Stimulated activated CD4-positive, alpha-beta T cell treated with anti-CD3 and anti-CD28 coated beads, Interleukin-12 subunit alpha, Interleukin-12 subunit beta, amount 100 ng/mL, for 48 hours (primary cell): ENCODE results near the gene CD79B.
A peak's percentile ranks its signal among the peaks of the same experiment; 100 is the strongest.

Source experiments
- DNase-seq, 3 donors: peaks; one replicate each; pipeline ENCODE4 v3.0.0-alpha.2; 2020; ENCODE audit warnings: low read depth in 2 of 3, low spot score in 1 of 3

Gene CD79B

GRCh38 chr17:63954402-63955063 is 22.4 kb upstream of the CD79B start:
- no peak for DNase-seq

- DNase-seq: no peak
These were observed 19.1 kb upstream of the CD79B start for GRCh38 chr17:63950940-63951907.

DNA sequence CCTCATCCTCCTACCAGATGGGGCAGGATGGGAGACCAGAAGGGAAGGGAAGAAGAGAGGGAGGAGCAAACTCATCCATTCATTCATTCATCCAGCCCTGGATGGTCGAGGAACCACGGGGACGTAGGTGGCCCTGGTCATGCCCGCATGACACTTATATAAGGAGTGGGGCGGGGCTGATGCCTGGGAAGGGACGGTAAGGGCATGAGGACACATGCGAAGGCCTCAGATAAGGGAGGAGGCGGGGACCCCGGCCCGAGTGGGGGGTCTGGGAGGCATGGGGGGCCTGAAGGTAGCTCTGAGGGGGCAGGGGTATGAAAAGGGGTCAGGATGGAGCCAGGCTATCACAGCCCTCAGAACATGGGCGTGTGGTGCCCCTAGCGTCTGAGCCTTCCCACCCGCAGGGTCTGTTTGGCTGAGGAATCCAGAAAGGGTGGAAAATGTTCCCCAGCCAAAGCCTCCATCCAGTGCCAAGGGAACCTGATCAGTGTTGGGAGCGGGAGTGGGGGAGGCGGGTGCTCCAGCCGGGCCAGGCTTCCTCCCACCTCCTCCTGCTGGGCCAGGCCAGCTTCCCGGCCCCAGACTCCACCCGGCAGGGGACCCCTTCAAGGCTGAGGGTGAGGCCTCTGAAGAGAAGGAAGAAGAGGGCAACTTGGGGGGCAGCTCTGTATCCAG is 17.6 kb upstream of the CD79B start:
- no peak for DNase-seq

- DNase-seq: no peak
These were observed 16.4 kb upstream of the CD79B start for GRCh38 chr17:63948521-63948920.

DNA sequence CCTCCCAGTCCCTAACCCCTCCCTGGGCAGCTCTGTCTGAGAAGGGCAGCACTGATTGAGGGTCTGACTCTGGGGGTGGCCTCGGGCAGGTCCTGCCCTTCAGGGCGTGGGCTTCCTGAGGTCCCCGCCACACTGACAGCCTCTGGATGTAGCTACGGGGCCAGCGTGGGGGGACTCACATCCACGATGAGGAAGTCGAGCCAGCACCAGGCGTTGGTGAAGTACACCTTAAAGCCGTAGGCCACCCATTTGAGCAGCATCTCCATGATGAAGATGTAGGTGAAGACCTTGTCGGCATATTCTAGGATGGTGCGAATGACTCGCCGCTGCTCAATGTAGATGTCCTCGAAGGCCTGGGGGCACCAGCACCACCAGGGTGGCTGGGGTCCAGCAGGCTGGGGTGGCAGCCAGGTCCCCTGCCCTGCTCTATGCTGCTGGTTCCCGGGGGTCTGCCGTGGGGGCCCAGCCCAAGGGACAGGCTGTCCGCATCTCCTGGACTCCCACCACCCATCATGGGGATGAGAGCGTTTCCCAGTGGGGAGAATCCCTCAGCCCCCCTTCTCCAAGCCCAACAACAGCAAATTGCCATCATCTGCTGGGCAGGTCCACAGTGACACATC is 15.7 kb upstream of the CD79B start:
- no peak for DNase-seq

GRCh38 chr17:63946440-63947363 is 14.6 kb upstream of the CD79B start:
- peak in 2 of 3 donors; percentile 61 to 79 for DNase-seq

DNA sequence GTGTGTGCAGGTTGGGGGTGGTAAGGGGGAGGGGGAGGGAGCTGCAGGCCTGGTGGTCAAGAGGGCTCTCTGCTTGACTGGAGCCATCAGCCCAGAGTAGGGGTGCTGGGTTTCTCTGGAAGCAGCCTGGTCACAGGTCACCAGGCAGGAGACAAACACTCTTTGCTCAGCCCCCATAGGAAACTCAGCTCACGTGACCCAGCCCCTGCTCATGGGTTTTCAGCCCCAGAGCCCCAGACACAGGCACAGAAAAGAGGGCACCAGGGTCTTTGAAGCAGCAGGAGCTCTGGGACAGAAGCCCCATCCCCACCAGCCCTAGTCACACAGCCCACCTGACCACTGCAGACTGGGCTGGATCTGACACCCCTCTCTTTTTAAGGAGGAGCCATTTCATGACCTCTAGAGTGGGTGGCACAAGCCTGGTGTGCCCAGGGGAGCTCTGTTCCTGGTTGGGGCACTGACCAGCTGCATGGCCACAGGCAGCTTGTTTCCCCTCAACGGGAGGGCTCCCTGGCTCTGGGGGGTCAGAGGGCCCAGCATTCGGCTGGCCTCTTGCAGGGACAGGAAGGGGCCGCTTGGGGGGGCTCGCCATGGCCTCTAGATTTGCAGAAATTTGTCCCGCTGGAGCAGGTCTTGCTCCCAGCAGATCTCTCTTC is 13.8 kb upstream of the CD79B start:
- DNase-seq: no peak

DNA sequence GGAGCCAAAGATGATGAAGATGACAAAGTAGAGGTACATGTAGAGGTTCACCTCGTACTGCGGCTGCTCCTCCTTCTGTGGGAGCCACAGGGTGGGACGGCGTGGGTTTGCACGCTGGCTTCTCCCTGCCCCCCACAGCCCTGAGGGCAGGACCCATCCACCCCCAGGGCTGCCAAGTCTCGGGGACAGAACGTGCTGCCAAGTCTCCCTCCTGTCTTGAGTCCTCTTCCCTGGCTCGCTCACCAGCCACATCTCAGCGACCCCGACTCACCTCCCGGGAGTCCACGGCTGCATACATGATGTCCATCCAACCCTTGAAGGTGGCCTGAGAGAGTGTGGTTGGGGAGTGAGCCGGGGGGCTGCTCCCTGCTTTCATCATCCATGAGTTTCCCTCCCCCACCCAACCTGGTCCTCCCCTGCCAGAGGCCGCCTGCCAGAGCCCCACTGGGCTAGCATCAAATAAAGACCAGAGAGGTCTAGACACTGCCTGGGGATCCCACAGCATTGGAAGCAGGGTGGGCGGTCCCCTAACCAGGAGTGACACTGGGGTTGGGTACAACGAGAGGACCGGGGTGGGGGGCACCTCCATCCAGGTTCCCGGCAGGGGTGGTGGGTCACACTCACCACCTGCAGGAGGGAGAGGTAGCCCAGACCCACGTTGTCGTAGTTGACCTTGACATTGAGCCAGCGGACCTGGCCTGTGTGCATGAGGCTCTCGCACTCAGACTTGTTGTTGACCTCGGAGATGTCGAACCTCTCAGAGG is 12.8 kb upstream of the CD79B start:
- DNase-seq: no peak

DNA sequence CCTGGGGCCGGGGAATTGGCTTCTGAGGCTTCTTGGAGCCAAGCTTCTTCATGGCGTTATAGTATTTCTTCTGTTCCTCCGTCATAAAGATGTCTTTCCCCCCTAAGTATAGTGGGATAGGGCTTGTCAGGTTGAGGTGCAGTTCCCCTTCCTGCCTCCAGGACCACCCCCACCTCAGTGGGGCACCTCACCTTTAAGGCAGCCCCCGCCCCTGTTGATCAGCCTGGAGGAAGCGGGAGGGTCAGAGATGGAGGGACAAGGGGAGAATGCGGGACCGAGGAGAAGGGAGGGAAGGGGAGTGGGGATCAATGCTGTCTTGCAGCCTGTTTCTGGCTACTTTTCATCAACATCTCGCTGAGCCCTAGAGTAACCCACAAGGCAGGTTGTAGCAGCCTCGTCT is 11.6 kb upstream of the CD79B start:
- DNase-seq: no peak

- no peak for DNase-seq
These were observed 10.3 kb upstream of the CD79B start for GRCh38 chr17:63942309-63942985.

GRCh38 chr17:63941751-63942150 is 9.6 kb upstream of the CD79B start:
- DNase-seq: no peak

- DNase-seq: no peak
These were observed 9.0 kb upstream of the CD79B start for GRCh38 chr17:63941162-63941561.

DNA sequence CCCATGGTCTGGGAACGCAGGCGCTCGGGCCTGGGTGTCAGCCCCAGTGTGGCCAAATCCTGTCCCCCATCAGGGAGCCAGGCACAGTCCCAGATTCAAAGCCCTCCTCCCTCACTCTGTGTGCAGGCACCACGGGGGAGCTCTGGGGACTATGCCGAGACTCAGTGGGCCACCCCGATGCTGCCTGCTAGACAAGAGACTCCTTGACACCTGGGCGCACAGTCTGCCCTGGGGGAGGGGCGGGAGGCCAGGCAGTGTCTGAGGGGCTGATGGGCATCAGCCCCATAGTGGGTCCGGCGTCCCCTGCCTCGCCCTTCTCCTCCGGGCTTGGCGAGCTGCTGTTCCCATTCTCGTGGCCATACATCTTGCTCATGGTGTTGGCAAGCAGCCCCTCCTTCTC is 8.5 kb upstream of the CD79B start:
- no peak for DNase-seq

GRCh38 chr17:63939884-63940283 is 7.8 kb upstream of the CD79B start:
- DNase-seq: no peak

DNA sequence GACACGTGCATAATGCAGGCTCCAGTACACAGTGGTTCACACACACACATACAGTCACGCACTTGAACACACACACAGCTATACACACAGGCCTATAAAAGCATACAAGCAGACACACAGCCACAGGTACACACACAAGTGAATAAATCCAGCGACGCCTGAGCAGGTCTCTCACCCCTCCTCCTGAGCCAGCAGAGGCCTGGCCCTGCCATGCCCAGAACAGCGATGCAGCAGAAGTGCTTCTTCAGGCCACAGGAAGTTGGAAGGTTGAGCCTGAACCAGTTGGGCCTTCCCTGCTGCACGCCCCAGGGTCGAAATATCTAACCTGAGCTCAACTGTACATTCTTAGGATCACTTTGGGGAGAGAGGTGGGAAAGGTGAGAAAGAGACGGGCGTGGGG is 7.3 kb upstream of the CD79B start:
- DNase-seq: no peak

GRCh38 chr17:63937920-63938319 is 5.8 kb upstream of the CD79B start:
- DNase-seq: no peak

DNA sequence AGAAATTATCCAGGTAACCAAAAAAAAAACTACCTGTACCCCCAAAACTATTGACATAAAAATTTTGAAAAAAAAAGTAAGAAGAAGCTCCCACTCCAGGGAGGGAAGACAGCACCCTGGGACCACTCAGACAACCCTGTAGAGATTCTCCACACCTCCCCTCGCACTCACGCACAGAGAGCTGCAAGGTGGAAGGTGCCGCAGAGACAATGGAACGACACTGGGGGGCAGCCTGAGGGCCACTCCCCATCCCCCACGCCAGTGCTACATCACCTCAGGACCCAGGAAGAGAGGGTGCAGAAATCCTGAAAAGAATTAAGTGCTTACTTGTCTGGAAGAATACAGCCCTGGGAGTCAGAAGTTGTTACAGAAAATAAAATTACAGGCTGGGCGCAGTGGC is 5.2 kb upstream of the CD79B start:
- no peak for DNase-seq
